Measurements from ENCODE around the gene STH. TPM values are rescaled to one million over a fixed set of nuclear protein-coding genes. Genes with fewer than 3 reads are reported as not detected.

STH gene
- total RNA-seq, 8 experiments from 2014 or later, result 0.78 TPM; not detected in 7

DNA sequence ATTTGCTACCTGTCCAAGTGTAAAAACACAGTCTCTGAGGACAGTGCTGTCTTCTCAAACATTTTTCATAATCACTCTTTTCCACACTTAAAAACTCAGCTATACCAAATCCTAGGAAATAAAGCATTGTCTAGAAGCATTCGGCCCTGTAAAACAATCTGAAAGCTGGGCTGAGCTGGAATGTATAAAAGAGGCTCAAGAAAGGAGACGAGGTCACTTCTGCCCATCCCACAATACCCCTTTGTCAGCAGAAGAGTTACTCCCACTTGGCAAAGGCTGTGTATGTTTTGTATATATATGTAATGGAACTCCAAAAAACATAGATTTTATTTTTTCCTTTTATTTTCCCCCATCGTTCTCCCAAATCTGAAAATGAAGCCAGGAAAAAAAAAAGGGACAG lies 43.9 kb downstream of the STH start:
- Histone ChIP-seq H3K4me3 (no peak overlapping the region), H3K4me1 (replicated peaks in 1 of 2) (peaks cover 6 to 12% of the 10 kb centered on the region in 2 donors), H3K27ac (no peak overlapping the region)
- 37 to 100% (median 67%) methylated on average over 1 to 3 of the region's 3 CpGs; no CpG with 5 or more reads in 3 of the 10 experiments for WGBS, 10 experiments
- in situ Hi-C loops (cut with MboI; ENCODE audit: low pct_unique_long_range_greater_than_20kb in 2 of 9, low sequenced_read_pairs in 9 of 9, unreplicated experiment in 9 of 9), result no loop called here
- peak in 4 of 8 experiments; percentile 44 to 72 (median 58) for ATAC-seq (replicated peaks in 6 of 8)

DNA sequence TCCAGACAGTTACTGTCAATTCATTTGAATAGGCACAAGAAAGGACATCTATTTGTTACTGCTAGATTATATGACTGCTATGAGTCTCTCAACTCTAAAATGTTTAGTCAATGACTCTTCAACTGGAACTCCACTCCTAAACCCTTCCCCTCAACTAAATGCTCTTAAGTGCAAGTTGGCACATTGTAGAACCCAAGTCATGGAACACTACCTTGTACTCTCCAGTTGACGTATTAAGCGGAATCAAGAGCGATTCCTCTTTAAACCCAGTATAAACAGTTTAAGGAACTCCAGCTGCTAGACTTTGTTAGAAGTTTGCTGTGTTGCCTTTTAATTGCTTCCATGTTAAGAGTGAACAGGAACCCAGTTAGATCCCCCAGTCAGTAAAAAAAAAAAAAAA lies 44.6 kb downstream of the STH start:
- H3K27ac ChIP-seq, result no peak overlapping the region
- in situ Hi-C loops (cut with MboI; ENCODE audit: low pct_unique_long_range_greater_than_20kb in 2 of 9, low sequenced_read_pairs in 9 of 9, unreplicated experiment in 9 of 9), result no loop called here
- H3K4me1 ChIP-seq (replicated peaks in 1 of 2), result peaks cover 6 to 12% of the 10 kb centered on the region in 2 donors
- no peak for ATAC-seq (replicated peaks in 6 of 8)
- no peak overlapping the region for H3K4me3 ChIP-seq
- 55 to 100% (median 97%) methylated on average over 2 to 3 of the region's 3 CpGs; no CpG with 5 or more reads in 1 of the 10 experiments for WGBS, 10 experiments

DNA sequence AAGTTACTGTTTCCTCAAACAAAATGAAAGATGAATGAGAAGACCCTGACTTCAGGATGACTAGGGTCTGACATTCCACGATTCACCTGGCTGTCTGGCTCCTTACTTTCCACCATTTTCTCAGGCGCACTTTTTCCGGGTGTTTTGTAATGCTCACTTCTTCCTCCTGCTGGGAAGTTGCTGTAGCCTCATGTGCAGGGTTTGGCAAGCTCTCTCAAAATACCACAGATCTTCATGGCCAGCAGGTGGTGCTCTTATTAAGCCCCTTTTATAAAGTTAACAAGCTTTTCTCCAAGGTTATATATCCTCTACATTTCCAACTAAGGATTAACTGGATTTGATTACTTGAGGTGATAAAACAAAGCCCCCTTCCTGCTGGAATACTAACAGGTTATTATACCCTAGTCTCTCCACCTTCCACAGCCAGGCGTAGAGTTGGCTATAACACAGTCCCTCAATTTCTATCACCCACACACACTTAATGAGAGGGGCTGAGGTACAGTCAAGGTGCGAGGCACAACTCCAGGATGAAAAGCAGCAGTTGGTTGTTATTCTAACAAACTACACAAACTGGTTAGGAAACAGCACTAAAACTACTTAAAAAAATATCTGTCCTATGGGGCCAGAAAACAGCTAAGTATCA lies 45.4 kb downstream of the STH start:
- WGBS, 10 experiments, result 44 to 76% (median 61%) methylated on average over 2 to 5 of the region's 5 CpGs; no CpG with 5 or more reads in 1 of the 10 experiments
- in situ Hi-C loops (cut with MboI; ENCODE audit: low pct_unique_long_range_greater_than_20kb in 2 of 9, low sequenced_read_pairs in 9 of 9, unreplicated experiment in 9 of 9), result no loop called here
- peak; percentile 34 to 95 (median 74) for ATAC-seq (replicated peaks in 6 of 8)
- H3K4me1 ChIP-seq (replicated peaks in 1 of 2), result peaks cover 6 to 12% of the 10 kb centered on the region in 2 donors
- H3K4me3 ChIP-seq, result no peak overlapping the region
- H3K27ac ChIP-seq, result no peak overlapping the region

DNA sequence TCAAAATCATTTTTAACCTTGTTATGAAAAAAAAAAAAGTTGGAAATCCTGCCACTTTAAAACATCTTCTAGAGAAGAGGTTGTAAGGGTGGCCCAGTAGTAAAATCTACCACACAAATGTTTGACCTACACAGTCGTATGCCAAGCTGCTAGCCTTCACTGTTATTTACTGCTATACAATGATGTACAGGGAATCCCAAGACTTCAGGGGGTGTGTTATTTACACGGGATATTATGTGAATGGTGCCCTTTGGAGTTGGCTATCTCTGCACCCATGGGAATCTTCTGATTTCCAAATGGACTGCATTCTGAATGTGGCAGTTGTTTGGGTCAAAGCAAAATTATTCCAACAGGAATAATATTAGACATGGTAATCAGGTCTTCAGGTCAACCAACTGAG lies 45.9 kb downstream of the STH start:
- Histone ChIP-seq H3K27ac (no peak overlapping the region), H3K4me1 (replicated peaks in 1 of 2) (peaks cover 6 to 12% of the 10 kb centered on the region in 2 donors), H3K4me3 (no peak overlapping the region)
- 40 to 100% (median 93%) methylated on average over 1 to 2 of the region's 2 CpGs; no CpG with 5 or more reads in 3 of the 10 experiments for WGBS, 10 experiments
- in situ Hi-C loops (cut with MboI; ENCODE audit: low pct_unique_long_range_greater_than_20kb in 2 of 9, low sequenced_read_pairs in 9 of 9, unreplicated experiment in 9 of 9), result no loop called here
- ATAC-seq (replicated peaks in 6 of 8), result no peak

DNA sequence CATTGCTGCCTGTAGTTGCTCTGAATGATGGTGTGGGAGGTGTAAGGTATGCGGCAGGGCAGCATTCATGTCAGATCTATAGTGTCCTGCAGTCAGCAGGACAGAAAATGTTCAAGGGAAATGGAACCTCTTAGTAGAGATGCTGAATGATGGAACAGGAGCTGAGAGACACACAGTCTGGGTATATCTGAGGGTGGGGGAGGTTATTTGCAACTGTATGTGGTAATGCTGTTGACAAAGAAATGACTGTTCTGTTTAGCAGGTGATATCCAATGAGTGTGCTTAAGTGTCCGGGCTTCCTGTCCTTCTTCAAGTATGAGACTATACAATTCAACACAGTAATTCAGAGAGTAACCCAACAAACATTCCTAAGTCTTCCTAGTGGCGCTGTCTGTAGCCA lies 46.6 kb downstream of the STH start:
- ATAC-seq (replicated peaks in 6 of 8), result no peak
- Histone ChIP-seq H3K4me3 (no peak overlapping the region), H3K4me1 (replicated peaks in 1 of 2) (peaks cover 6 to 12% of the 10 kb centered on the region in 2 donors), H3K27ac (no peak overlapping the region)
- WGBS, 10 experiments, result 72 to 100% (median 89%) methylated on average over 1 to 3 of the region's 3 CpGs; no CpG with 5 or more reads in 1 of the 10 experiments
- in situ Hi-C loops (cut with MboI; ENCODE audit: low pct_unique_long_range_greater_than_20kb in 2 of 9, low sequenced_read_pairs in 9 of 9, unreplicated experiment in 9 of 9), result no loop called here

DNA sequence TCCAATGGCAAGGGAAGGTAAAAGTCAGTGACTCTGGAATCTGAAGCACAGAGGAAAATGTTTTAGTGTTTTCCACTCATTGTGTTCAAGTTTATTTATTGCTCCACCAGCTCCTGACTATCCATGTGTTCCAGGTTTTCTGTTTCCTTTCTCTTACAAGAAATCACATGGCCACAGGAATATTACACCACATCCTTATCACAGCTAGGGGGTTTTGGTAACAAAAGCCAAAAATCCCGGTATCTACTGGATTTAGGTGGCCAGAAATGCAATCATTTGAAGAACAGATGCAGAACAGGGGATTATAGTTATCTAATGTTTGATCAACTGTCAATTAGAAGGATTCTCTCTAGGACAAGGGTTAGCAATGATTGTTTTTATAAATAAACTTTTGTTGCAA lies 47.9 kb downstream of the STH start:
- Histone ChIP-seq H3K27ac (no peak overlapping the region), H3K4me3 (no peak overlapping the region), H3K4me1 (replicated peaks in 1 of 2) (peaks cover 6 to 12% of the 10 kb centered on the region in 2 donors)
- 57 to 100% (median 88%) methylated on average over 1 of the region's 1 CpG; no CpG with 5 or more reads in 4 of the 10 experiments for WGBS, 10 experiments
- ATAC-seq (replicated peaks in 6 of 8), result peak in 2 of 8 experiments; percentile 12 to 16
- in situ Hi-C loops (cut with MboI; ENCODE audit: low pct_unique_long_range_greater_than_20kb in 2 of 9, low sequenced_read_pairs in 9 of 9, unreplicated experiment in 9 of 9), result no loop called here

DNA sequence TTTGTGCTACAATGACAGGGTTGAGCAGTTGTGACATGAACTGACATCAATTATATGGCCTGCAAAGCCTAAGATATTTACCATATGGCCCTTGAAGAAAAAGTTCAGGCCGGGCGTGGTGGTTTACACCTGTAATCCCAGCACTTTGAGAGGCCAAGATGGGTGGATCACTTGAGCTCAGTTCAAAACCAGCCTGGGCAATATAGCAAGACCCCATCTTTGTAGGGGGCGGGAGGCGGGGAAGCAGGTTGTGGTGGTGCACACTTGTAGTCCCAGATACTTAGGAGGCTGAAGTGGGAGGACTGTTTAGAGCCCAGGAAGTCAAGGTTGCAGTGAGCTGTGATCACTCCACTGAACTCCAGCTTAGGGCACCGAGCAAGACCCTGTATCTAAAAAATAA lies 48.3 kb downstream of the STH start:
- Histone ChIP-seq H3K4me1 (replicated peaks in 1 of 2) (peaks cover 4 to 12% of the 10 kb centered on the region in 2 donors), H3K27ac (no peak overlapping the region), H3K4me3 (no peak overlapping the region)
- WGBS, 10 experiments, result 83 to 100% (median 100%) methylated on average over 1 to 5 of the region's 5 CpGs; no CpG with 5 or more reads in 4 of the 10 experiments
- in situ Hi-C loops (cut with MboI; ENCODE audit: low pct_unique_long_range_greater_than_20kb in 2 of 9, low sequenced_read_pairs in 9 of 9, unreplicated experiment in 9 of 9), result no loop called here
- ATAC-seq (replicated peaks in 6 of 8), result no peak

DNA sequence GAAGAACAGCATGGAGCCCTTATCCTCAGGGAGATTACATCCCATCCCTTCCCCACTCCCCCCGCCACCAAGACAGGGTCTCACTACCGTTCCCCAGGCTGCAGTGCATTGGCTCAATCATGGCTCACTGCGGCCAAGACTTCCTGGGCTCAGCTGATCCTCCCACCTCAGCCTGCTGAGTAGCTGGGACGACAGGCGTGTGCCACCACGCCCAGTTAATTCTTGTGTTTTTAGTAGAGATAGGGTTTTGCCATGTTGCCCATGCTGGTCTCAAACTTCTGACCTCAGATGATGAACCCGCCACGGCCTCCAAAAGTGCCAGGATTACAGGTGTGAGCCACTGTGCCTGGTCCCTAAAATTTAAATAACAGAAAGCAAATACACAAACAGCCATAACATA lies 48.8 kb downstream of the STH start:
- ATAC-seq (replicated peaks in 6 of 8), result no peak
- in situ Hi-C loops (cut with MboI; ENCODE audit: low pct_unique_long_range_greater_than_20kb in 2 of 9, low sequenced_read_pairs in 9 of 9, unreplicated experiment in 9 of 9), result no loop called here
- Histone ChIP-seq H3K4me3 (no peak overlapping the region), H3K4me1 (replicated peaks in 1 of 2) (peaks cover 0 to 8% of the 10 kb centered on the region in 2 donors), H3K27ac (no peak overlapping the region)
- WGBS, 10 experiments, result 95 to 100% (median 100%) methylated on average over 2 to 5 of the region's 8 CpGs; no CpG with 5 or more reads in 6 of the 10 experiments

Other genes starting within 250 kb of the STH start
- gene CRHR1, start 214.9 kb upstream of the STH start, total RNA-seq, result 10 to 100 TPM in 1 of 8 experiments, 1 to 10 TPM in 4, under 1 TPM in 2, not detected in 1; 0.21 to 10.3 (median 1.7) TPM
- gene SPPL2C, start 154.4 kb upstream of the STH start, total RNA-seq, result under 1 TPM in 7 of 8 experiments, not detected in 1; 0.07 to 0.47 (median 0.14) TPM
- 100 to 1,000 TPM in 4 of 8 experiments, 10 to 100 TPM in 1, 1 to 10 TPM in 3; 1.7 to 159 (median 84.5) TPM for gene MAPT, start 104.7 kb upstream of the STH start, total RNA-seq
- 10 to 100 TPM; 36.9 to 96.5 (median 81.9) TPM for gene KANSL1, start 194.2 kb downstream of the STH start, total RNA-seq

Data from motor neuron (in vitro differentiated cells).